ENCODE measurements around the gene BRF1.
A peak's percentile ranks its signal among the peaks of the same experiment; 100 is the strongest.

Gene BRF1

GRCh38 chr14:105207996-105208737 is 92.6 kb downstream of the BRF1 start:
- no peak for DNase-seq

DNA sequence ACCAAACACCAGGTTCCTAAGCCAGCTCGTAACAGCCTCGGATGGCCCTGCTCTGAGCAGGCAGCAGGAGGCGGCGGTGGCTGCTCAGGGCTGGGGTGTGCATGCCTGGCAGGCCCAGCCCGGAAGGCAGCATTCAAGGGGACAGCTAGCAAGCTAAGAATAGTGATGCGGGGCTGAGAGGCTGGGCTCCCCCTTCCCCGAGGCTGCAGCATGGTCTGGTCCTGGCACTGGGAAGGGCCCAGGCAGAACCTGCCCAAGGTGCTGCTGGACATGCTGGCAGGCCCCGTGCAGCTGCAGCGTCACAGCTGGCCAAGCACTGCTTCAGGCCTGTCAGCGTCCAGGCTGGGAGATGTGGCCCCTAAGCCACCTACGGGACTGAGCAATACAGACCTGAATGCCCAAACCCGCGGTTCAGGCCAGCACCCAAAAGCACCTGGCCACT is 93.3 kb downstream of the BRF1 start:
- DNase-seq: no peak

DNA sequence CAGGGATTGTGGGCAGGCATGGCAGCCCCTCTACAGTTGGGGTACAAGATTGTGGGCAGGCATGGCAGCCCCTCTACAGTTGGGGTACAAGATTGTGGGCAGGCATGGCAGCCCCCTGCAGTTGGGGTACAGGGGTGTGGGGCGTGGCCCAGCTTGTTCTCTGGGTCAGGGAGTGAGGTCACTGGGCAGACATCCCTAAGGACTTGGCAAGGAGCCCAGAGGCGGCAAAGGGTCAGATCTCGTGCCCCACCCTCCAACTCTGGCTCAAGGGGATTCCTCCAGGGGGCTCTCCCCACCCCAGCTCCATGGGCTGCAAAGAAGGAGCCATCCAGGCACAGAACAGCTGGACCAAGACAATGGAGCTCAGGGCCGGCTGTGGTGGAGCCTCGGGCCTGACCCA is 93.9 kb downstream of the BRF1 start:
- DNase-seq: no peak

- DNase-seq: no peak
These were observed 95.1 kb downstream of the BRF1 start for GRCh38 chr14:105205673-105206208.

- DNase-seq: no peak
These were observed 95.7 kb downstream of the BRF1 start for GRCh38 chr14:105204931-105205672.

- no peak for DNase-seq
These were observed 96.4 kb downstream of the BRF1 start for GRCh38 chr14:105204206-105204930.

- DNase-seq: no peak
These were observed 97.1 kb downstream of the BRF1 start for GRCh38 chr14:105203701-105204100.

DNA sequence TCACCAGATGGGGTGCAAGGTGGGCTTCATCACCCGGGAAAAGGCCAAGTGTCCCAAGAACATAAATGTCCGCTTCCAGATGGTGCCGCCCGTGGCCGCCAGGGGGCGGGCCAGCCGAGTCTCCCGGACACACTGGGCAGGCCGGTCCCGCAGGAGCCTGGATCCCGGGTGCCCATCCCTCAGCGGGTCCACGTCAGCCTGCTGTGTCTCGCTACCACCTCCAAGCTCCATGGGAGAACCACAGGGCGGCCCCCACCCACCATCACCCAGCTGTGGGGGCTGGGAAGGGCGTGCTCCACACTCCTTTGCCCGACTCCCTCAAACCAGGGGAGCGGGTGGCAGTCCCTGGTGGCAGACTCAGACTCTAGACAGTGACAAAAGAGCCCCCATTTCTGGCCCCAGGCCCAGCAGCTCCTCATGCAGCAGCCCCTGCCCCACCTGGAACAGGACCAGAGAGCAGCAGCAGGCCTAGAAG is 97.7 kb downstream of the BRF1 start:
- peak; percentile 60 for DNase-seq

GRCh38 chr14:105201925-105202513 is 98.8 kb downstream of the BRF1 start:
- peak; percentile 44 for DNase-seq

GRCh38 chr14:105201156-105201924 is 99.5 kb downstream of the BRF1 start:
- DNase-seq: no peak

DNA sequence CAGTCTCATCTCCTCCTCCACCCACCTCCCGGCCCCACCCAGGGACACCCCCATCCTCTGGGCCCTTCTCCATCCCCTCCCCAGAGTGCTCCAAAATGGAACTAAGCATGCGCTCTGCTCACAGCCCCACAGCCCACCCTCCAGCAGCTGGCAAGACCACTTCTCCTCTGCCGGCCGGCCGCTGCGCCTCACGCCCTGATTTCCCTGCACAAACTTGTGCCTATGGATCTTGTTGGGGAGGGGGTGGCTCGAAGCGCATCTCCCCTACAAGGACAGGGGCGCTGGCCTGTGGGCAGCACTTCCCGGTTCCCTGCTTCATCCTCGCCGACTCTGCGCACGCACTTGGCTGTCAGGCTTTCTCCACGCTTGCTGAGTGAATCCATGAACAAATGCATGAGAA is 100.2 kb downstream of the BRF1 start:
- DNase-seq: no peak

GRCh38 chr14:105200074-105200473 is 100.7 kb downstream of the BRF1 start:
- DNase-seq: no peak

- no peak for DNase-seq
These were observed 101.7 kb downstream of the BRF1 start for GRCh38 chr14:105199093-105199492.

DNA sequence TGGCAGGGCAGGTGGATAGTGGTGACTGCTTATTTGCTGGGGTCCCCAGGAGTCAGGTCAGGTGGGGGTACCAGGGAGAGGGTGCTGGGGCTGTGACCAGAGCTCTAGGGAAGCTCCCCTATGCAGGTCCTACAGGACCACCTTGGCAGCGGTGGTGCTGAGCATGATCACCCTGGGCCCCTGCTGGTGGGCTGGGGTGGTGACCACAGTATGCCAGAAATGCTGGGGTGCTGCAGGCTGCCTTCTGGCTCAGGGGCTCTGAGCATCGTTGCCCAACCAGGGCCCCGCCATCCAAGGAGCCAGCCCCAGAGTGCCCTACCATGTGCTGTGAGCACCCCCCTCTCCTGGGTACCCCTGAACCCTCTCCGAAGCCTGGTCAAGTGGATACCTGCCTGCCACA is 102.2 kb downstream of the BRF1 start:
- no peak for DNase-seq

- no peak for DNase-seq
These were observed 103.6 kb downstream of the BRF1 start for GRCh38 chr14:105197211-105197641.

DNA sequence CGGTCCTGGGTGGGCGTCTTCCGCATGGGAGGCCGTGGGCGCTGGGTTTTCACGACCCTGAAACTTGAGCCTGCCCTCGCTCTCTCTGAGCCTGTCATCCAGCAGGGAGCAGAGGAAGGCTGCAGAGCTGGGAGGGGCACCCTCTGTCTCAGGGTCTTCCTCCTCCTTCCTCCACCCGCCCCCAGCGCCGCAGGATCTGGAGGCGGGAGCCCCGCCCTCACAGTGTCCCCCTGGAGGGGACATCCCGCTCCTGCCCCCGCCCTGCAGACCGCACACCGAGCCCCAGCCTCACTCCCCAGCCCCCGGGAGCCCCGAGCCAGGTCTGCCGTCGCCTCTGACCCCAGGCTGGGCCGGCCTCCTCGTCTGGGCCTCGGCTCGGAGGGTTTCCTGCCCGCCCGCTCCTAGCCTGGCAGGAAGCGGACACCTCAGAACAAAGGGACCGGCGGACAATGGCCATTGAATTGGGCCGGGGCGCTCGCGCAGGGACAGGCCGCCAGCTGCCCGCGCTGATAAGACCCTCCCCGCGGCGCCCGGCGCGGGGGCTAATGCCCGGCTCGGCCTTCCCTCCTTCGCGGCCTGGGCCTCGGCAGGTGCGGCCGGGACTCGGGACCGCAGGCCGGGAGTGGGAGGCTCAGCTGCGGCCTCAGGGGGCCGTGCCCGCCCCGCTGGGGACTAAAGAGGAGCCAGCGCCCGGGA is 104.4 kb downstream of the BRF1 start:
- no peak for DNase-seq

DNA sequence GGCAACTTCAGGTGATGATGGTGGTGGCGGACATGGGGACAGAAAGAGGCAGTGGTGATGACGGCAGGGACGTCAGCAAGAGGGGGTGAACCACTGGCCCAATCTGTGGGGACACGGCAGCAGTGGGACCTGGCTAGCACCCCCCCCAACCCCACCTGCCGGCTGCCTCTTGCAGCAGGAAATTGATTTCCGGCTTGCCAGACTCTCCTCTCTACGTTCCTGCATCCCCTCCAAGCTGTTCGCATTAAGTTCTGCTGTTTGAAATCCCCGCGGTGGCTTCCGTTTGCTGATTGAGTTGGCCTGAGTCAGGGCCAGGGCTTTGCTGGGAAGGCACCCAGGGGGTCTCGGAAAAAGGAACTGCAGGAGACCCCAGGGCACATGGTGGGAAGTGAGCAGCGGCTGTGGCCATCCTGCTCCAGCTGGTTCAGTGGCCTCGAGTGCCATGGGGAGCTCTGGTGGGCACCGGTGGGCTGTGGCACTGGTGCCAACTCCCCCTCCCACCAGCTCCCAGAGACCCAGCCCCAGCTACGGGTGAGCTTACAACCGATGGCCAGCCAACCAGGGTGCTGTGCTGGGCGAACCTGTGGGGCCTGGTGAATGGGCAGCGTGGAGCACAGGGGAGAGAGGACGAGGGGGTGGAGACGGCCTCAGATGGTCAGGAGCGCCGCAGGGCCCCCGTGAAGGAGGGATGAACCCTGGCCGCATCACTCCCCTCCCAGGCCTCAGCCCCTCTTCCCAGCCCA is 105.1 kb downstream of the BRF1 start:
- no peak for DNase-seq

GRCh38 chr14:105195051-105195450 is 105.8 kb downstream of the BRF1 start:
- no peak for DNase-seq

- DNase-seq: no peak
These were observed 106.7 kb downstream of the BRF1 start for GRCh38 chr14:105193916-105194782.

Measured in activated CD4-positive, alpha-beta T cell treated with anti-CD3 and anti-CD28 coated beads, Interleukin-2, amount 50 U/mL, for 16 hours (primary cell).